ENCODE measurements around the gene RCOR1.
"Not testable (repeated sequence)": the region's sequence is repeated elsewhere in the genome, so short reads cannot be mapped to it uniquely, and the experiment has no call there.

RCOR1 gene

GRCh38 chr14:102571478-102572042, 20.9 kb upstream of the RCOR1 start:
- no peak for DNase-seq

GRCh38 chr14:102573161-102573560, 19.3 kb upstream of the RCOR1 start:
- peak; percentile 16 for DNase-seq

- no peak for DNase-seq
Observed at GRCh38 chr14:102573591-102574046, 18.8 kb upstream of the RCOR1 start.

GRCh38 chr14:102574281-102575159, 17.9 kb upstream of the RCOR1 start:
- DNase-seq, result no peak

GRCh38 chr14:102575160-102575845, 17.1 kb upstream of the RCOR1 start:
- no peak for DNase-seq

GRCh38 chr14:102575846-102576428, 16.5 kb upstream of the RCOR1 start:
- DNase-seq, result not testable (repeated sequence)

GRCh38 chr14:102578821-102579220, 13.6 kb upstream of the RCOR1 start:
- no peak for DNase-seq

GRCh38 chr14:102579696-102580549, 12.5 kb upstream of the RCOR1 start:
- no peak for DNase-seq

GRCh38 chr14:102580550-102581110, 11.8 kb upstream of the RCOR1 start:
- DNase-seq, result no peak

GRCh38 chr14:102581193-102581592, 11.3 kb upstream of the RCOR1 start:
- no peak for DNase-seq

GRCh38 chr14:102583726-102584125, 8.7 kb upstream of the RCOR1 start:
- no peak for DNase-seq

- DNase-seq, result no peak
Observed at GRCh38 chr14:102584871-102585869, 7.3 kb upstream of the RCOR1 start.

GRCh38 chr14:102586420-102587104, 5.9 kb upstream of the RCOR1 start:
- DNase-seq, result no peak

GRCh38 chr14:102588821-102589220, 3.6 kb upstream of the RCOR1 start:
- DNase-seq, result no peak

GRCh38 chr14:102589761-102590290, 2.6 kb upstream of the RCOR1 start:
- no peak for DNase-seq

- DNase-seq, result no peak
Observed at GRCh38 chr14:102590667-102591099, 1.8 kb upstream of the RCOR1 start.

GRCh38 chr14:102591372-102591943, 991 bp upstream of the RCOR1 start:
- no peak for DNase-seq

- DNase-seq, result no peak
Observed at GRCh38 chr14:102592763-102593060, 263 bp downstream of the RCOR1 start.

GRCh38 chr14:102593061-102593824, 794 bp downstream of the RCOR1 start:
- no peak for DNase-seq
